HG02970 (cell line): ENCODE measurements around the gene STAT5B.
A peak's percentile ranks its signal among the peaks of the same experiment; 100 is the strongest.

Source experiments
- ATAC-seq: cut with Tn5 transposase; IDR thresholded peaks from one replicate; pipeline ENCODE4 v1.9.1; 2021; ENCODE audit warnings: mild to moderate bottlenecking, moderate library complexity, moderate number of reproducible peaks; ENCODE audit not compliant: unreplicated experiment, low FRiP score

The STAT5B gene

GRCh38 chr17:42286411-42287221 lies 10.4 kb upstream of the STAT5B start:
- no peak for ATAC-seq

- no peak for ATAC-seq
These were observed 9.3 kb upstream of the STAT5B start for GRCh38 chr17:42285346-42286050.

DNA sequence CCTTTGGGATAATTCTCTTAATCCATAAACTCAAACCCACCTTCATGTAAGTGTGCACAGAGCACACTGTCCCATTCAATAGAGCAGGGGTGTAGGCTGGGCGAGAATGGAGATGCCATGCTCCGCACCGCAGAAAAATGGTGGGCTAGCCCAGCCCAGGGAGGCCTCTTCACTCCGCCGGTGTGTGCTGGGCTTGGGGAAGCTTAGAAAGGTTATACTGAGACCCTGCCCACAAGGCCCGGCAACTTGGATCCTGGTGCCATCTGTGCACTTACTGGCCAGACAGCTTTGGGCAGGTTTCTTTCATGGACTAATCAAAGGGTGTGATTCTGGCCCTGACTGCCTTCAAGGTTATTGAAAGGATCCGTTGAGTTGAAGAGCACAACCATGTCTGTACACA lies 8.4 kb upstream of the STAT5B start:
- ATAC-seq = no peak

DNA sequence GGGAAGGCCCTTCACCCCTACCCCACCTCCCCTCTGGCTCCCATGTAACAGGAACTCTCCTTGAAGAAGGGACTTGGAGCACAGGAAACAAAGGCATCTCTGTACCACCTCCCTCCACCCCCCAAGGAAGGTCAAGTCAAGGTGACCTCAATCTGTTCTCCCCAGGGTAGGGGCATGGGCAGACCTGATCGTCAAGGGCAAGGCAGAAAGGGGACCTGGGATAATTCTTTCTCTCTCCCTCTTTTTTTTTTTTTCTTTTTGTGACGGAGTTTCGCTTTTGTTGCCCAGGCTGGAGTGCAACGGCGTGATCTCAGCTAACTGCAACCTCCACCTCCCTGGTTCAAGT lies 7.8 kb upstream of the STAT5B start:
- ATAC-seq = no peak

- ATAC-seq = no peak
These were observed 7.2 kb upstream of the STAT5B start for GRCh38 chr17:42283241-42284023.

GRCh38 chr17:42282478-42283080 lies 6.4 kb upstream of the STAT5B start:
- no peak for ATAC-seq

DNA sequence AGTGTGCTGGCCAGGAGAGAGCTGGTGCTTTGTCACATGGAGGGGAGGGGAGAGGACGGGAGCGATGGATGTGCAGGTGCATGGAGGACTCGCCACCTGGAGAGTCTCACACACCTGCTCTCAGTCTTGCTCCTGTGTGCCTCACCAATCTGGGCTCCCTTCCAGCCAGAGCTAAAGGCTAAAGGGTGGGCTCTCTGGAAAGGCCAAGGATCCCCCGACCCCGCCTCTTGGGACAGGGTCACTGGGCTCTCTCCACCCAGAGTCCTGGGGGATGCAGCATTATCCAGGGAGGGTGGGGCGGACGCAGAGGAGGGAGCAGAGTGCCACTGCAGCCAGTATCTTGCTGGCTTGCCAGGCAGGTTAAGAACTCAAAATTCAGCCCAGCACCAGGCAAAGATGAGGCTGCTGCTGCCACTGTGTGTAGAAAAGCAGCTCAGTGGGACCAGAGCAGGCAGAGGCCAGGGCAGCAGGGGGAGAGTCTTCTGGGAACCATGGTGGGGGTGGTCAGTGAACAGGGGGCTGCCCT lies 5.4 kb upstream of the STAT5B start:
- ATAC-seq = no peak

DNA sequence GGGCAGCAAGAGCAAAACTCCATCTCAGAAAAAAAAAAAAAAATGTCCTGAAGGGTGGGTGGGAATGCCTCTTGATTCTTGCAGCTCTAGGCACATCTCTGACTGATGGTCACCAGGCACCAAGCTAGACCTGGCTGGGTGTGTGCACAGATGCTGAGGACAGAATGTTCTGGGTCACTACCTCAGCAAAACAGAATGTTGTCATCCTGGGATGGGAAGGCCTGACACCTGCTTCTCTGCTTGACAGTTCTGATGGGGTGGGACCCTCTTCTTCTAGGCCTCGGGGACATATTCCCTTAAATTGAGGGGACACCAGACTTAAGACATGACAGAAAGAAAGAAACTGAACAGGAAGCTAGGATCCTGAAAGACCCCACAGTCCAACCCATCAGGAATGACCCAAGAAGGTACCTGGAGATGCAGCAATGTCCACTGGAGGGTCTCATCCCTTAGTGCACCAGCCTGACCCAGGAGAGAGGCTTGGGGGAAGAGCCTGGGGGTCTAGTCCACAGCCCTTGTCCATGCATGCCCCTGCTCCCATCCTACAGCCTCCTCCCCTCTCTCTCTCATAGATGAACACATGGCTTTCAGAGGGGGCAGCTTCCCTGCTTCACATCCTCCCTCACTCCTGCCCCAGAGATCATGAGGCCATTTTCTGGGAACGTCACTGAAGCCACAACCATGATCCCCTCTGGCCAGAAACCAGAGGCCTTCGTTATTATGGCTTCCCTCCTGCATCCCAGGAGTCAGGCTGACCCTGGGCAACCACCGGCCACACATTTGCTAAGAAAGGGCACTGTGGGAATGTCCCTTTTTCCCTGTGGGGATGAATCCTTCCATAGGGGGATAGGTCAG lies 3.8 kb upstream of the STAT5B start:
- no peak for ATAC-seq

DNA sequence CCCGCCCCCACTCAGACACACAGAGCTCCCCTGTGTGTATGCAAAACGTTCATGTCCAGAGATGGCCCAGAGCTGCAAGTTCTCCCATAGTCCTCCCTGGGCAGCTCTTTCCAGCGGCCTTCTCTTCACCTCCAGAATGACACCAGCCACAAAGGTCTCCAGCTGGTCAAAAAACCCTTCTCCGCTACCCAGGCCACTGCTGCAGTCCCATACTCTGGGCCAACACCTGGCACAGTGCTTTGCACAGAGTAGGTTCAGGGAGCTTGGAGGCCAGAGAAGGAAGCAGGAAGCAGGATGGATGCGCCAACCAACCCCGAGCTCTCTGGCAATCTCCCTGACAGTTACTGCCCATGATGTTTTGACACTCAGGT lies 1.1 kb upstream of the STAT5B start:
- no peak for ATAC-seq

GRCh38 chr17:42276609-42277341 lies 584 bp upstream of the STAT5B start:
- peak; percentile 32 for ATAC-seq

DNA sequence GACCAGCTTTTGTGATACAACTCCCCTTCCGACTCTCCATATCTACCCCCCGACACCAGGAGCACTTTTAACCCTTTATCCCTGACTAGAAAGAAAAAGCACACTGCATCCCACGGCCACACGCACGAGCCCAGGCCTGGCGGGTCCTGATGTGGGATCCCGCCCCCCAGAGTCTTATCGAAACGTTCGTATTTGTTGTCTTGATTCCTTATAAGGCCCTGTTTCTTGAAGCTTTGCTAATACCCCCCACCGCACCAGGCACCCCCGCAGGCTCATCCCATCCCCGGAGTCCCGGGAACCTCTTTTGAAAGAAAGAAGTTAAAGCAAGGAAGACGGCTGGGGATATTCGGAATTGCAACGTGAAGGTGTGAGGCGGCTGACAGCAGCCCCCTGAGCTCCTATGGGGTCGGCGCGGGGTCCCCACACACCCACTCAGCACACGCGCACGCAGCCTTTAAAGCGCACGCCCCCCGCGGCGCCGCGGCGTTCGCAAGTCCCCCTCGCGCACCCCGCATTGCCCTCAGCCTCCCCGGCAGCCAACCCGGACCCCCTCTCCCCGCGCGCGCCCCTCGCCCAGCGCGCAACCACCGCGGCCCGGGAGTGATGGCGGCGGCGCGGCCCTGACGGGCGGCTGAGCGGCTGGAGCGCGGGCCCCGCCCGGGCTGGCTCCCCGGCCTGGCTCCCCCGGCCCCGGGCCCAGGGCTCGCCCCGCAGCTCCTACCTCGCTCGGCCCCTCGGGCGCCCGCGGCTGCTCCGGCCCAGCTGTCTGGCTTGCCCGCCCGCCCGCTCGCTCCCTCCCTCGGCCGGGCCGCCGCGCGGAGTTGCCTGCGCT lies 448 bp downstream of the STAT5B start:
- ATAC-seq = peak; percentile 44

GRCh38 chr17:42274812-42275526 lies 1.2 kb downstream of the STAT5B start:
- ATAC-seq = no peak

- ATAC-seq = no peak
These were observed 2.0 kb downstream of the STAT5B start for GRCh38 chr17:42274253-42274542.

GRCh38 chr17:42273474-42274252 lies 2.5 kb downstream of the STAT5B start:
- no peak for ATAC-seq

GRCh38 chr17:42272162-42272907 lies 3.9 kb downstream of the STAT5B start:
- no peak for ATAC-seq

- no peak for ATAC-seq
These were observed 4.5 kb downstream of the STAT5B start for GRCh38 chr17:42271779-42272035.
